Occipital lobe (tissue), 2 donors: ENCODE data around the gene ALDH3A2. TPM values are rescaled to one million over a fixed set of nuclear protein-coding genes. Genes with fewer than 3 reads are reported as not detected.

Source experiments
- DNase-seq: peaks from one replicate; lab custom pipeline; 2025; lab: John Stamatoyannopoulos, UW
- total RNA-seq: library from RNA; depleted of rRNA; stranded (reverse); fragments of >200 nt; gene quantifications from one replicate; pipeline ENCODE4 v1.2.3, GENCODE V29; 2014

ALDH3A2 gene
- 96.1 TPM for total RNA-seq

GRCh38 chr17:19648475-19649273 is at the start of gene ALDH3A2:
TSS of gene ALDH3A2 (plus strand) at chr17:19648751. CDS start at chr17:19648972, 221 bp downstream.
- peak; percentile 98 for DNase-seq

GRCh38 chr17:19610311-19610710 is 38.2 kb upstream of the ALDH3A2 start:
- DNase-seq: no peak

GRCh38 chr17:19610879-19611278 is 37.7 kb upstream of the ALDH3A2 start:
- no peak for DNase-seq

- no peak for DNase-seq
Measured at GRCh38 chr17:19613979-19614378, 34.6 kb upstream of the ALDH3A2 start.

- no peak for DNase-seq
Measured at GRCh38 chr17:19614900-19615299, 33.7 kb upstream of the ALDH3A2 start.

- DNase-seq: no peak
Measured at GRCh38 chr17:19618015-19618414, 30.5 kb upstream of the ALDH3A2 start.

- no peak for DNase-seq
Measured at GRCh38 chr17:19619705-19620325, 28.7 kb upstream of the ALDH3A2 start.

GRCh38 chr17:19621697-19622096 is 26.9 kb upstream of the ALDH3A2 start:
- no peak for DNase-seq

- DNase-seq: no peak
Measured at GRCh38 chr17:19626079-19626478, 22.5 kb upstream of the ALDH3A2 start.

GRCh38 chr17:19629449-19629848 is 19.1 kb upstream of the ALDH3A2 start:
- DNase-seq: no peak

GRCh38 chr17:19630035-19630434 is 18.5 kb upstream of the ALDH3A2 start:
- DNase-seq: no peak

GRCh38 chr17:19630661-19631060 is 17.9 kb upstream of the ALDH3A2 start:
- no peak for DNase-seq

- DNase-seq: no peak
Measured at GRCh38 chr17:19631905-19632304, 16.6 kb upstream of the ALDH3A2 start.

GRCh38 chr17:19641687-19642372 is 6.7 kb upstream of the ALDH3A2 start:
- DNase-seq: no peak

GRCh38 chr17:19642373-19642893 is 6.1 kb upstream of the ALDH3A2 start:
- DNase-seq: no peak

GRCh38 chr17:19644493-19645210 is 3.9 kb upstream of the ALDH3A2 start:
- no peak for DNase-seq

- peak; percentile 16 for DNase-seq
Measured at GRCh38 chr17:19645734-19646201, 2.8 kb upstream of the ALDH3A2 start.

- DNase-seq: no peak
Measured at GRCh38 chr17:19646788-19647696, 1.5 kb upstream of the ALDH3A2 start.

GRCh38 chr17:19647697-19648474 is 665 bp upstream of the ALDH3A2 start:
- DNase-seq: peak; percentile 74

- DNase-seq: no peak
Measured at GRCh38 chr17:19649274-19649541, 657 bp downstream of the ALDH3A2 start.
